ENCODE results near the gene PPP1R14C.

DNA sequence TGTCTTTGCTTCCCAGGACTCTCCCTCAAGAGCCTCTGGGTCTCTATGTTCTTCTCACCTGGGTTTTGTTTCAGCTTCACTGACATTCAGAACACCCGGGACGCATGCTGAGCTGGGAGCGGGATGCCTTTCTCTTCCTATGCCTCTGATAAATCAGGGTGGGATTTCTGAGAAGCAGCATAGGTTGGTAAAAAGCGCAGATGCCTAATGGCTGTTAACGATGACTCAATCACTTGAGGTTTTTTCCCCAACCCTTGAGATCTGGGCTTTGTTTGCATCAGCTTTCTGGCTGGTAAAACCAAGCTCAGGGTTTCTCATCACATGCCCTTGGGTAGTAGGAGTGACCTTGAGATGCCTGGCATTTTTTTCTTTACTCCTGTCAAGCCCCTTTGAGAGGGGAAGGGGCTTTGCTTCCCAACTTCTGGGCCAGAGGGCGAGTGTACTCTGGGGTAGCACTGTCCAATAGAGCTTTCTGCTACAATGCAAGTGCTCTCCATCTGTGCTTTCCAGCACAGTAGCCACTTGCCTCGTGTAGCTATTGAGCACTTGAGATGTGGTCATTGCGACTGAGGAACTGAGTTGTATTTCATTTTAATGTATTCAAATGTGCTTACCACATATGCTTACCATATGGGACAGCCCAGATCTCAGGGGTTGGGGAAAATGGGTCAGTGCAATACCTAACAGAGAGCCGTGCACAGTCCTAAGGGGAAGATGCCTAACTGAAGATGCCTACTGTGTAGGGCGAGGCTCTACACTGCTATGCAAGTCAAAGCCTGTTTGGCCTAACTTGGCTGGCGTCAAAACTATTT, 69.1 kb downstream of the PPP1R14C start:
- TF ChIP-seq CTCF (conservative IDR thresholded peaks at IDR 0.05 in 1 of 2, IDR thresholded peaks at IDR 0.05 in 1 of 2; ENCODE audit: extremely low read depth in 1 of 2, insufficient read depth in 1 of 2, low read depth in 1 of 2, low read length in 2 of 2) (no peak), EZH2 (IDR thresholded peaks at IDR 0.05; ENCODE audit: borderline replicate concordance, low read length) (no peak)
